Anterior cingulate cortex (tissue), 58 donors: ENCODE results near the gene CHST15.

Source experiments
- DNase-seq, 58 donors: peaks; one replicate each; lab custom pipeline; 2025; lab: John Stamatoyannopoulos, UW

Gene CHST15

DNA sequence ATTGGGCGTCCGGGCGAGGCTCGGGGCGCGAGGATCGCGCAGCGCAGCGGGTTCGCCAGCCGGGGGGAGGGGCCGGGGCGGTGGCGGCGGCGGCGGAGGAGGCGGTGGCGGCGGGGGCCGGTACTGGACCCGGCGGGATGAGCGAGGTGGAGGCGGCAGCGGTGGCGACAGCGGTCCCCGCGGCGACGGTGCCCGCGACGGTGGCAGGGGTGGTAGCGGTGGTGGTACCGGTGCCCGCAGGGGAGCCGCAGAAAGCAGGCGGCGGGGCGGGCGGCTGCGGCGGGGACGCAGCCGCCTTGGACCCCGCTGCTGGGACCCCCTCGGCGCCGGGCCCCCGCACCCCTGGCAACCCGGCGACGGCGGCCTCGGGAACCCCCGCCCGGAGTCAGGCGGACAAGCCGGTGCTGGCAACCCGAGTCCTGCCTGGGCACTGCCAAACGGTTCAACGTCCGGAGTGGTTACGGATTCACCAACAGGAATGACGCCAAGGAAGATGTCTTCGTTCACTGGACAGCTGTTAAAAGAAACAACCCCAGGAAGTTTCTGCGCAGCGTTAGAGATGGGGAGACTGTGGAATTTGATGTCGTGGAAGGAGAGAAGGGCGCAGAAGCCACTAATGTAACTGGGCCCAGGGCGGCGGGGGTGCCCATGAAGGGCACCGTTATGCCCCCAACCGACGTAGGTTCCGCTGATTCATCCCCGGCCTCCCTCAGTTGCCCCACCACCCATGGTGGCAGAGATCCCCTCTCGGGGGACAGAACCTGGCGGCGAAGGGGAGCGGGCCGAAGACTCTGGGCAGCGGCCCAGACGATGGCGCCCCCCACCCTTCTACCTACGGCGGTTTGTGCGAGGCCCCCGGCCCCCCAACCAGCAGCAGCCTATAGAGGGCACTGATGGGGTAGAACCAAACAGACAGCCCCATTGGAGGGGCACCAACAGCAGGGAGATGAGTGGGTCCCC, 101.5 kb downstream of the CHST15 start:
- DNase-seq = no peak

DNA sequence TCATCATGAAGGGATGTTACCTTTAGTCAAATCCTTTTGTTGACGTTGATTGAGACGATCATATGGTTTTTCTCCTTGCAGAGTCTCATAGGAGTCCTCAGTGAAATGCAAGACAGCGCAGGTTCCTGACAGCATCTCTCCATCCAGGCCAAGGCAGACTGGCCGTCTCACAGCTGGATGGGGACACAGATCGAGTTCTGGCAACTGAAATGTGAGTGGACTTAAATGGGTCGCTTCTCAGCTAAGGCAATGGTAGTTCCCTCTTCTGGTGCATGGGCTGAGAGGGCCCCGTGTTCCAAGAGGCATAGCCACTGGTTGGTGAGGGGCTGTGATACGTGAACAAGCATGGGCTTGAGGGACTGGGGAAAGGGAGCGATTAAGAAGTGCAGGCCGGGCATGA, 102.5 kb downstream of the CHST15 start:
- no peak for DNase-seq

DNA sequence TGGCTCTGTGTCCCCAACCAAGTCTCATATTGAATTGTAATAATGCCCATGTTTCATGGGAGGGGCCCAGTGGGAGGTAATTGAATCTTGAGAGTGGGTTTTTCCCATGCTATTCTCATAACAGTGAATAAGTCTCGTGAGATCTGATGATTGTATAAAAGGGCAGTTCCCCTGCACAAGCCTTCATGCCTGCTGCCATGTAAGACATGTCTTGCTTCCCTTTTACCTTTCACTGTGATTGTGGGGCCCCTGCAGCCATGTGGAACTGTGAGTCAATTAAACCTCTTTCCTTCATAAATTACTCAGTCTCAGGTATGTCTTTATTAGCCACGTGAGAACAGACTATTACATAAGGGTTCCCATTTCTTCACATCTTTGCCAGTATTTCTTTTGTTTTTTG, 104.7 kb downstream of the CHST15 start:
- no peak for DNase-seq

DNA sequence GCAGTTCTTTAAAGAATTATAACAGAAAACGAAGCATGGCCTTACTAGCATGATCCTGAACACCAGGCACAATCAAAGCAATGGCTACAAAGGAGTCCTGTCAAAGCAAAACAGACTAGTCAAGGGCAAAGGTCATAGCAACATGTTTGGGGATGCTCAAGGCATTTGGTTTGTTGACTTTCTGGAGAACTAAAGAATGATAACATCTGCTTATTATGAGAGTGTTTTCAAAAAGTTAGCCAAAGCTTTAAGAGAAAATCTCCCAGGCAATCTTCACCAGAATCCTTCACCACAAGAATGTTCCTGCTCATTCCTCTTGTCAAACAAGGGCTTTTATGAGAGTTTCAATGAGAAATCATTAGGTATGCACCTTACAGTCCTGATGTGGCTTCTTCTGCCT, 106.7 kb downstream of the CHST15 start:
- no peak for DNase-seq

DNA sequence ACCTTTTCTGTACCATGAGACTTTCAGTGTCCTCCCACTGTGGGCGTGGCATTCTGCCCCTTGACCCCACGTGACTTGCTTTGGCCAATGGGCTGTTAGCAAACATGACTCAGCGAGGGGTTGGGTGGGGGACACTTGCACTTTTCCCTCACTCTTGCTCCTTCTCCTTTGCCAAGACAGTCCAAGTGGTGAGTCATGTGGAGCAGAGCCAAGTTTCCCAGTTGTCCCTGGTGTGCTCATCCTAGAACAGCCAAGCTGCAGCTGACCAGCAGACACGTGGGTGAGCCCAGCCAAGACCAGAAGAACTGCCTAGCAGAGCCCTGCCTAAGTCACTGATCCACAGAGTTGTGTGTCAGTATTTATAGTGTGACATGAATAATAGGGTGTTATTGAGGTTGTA, 119.0 kb downstream of the CHST15 start:
- no peak for DNase-seq

DNA sequence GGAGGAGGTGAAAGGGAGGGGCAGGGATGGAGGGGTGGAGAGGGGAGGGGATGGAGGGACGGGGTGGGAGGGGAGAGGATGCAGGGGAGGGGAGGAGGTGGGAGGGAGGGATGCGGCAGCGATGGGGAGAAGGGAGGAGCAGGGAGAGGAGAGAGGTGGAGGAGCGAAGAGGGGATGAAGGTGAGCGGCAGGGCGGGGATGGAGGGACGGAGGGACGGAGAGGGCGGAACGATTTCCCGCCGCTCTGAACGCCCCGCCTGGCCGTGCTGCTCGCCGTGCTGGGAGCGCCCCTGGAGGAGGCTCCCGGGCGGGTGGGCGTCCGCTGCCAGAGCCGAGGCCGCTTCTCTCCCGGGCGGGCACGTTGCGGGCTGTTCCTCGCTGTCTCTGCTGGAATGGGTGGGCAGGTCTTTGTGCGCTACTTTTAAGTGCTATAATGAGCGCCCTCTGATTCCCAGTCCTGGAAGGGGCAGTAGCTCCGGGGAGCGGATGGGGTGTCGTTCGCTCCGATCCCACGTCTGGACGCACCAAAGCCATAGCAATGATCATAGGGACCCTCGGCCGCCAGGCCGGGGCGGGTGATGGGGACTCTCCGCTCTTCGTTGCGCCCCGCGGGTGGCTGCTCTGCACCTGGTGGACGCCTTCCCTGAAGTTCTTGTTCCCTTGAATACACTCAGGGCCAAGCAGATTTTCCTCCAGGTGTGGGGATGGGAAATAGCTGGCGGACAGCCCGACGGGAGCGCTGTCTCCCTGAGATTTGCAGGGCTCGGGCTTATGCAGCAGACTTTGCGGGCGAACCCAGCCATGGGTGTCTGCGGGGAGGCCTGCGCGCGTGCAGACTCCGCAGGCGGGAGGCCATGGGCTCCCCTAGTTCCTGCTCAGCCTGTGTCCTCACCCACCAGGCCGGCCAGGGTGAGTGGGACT, 120.7 kb downstream of the CHST15 start:
- no peak for DNase-seq

DNA sequence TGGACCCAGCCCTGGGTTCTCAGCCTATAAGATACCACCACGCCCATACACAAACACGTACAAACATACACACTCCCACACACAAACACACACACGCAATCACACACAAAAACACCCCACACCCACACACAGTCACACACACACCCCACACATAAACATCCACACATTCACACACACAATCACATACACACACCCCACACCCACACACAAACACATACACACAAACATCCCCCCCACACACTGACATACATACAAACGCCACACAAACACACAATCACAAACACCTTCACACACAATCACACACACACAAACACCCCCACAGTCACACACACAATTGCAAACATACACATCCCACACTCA, 122.5 kb downstream of the CHST15 start:
- DNase-seq = no peak

DNA sequence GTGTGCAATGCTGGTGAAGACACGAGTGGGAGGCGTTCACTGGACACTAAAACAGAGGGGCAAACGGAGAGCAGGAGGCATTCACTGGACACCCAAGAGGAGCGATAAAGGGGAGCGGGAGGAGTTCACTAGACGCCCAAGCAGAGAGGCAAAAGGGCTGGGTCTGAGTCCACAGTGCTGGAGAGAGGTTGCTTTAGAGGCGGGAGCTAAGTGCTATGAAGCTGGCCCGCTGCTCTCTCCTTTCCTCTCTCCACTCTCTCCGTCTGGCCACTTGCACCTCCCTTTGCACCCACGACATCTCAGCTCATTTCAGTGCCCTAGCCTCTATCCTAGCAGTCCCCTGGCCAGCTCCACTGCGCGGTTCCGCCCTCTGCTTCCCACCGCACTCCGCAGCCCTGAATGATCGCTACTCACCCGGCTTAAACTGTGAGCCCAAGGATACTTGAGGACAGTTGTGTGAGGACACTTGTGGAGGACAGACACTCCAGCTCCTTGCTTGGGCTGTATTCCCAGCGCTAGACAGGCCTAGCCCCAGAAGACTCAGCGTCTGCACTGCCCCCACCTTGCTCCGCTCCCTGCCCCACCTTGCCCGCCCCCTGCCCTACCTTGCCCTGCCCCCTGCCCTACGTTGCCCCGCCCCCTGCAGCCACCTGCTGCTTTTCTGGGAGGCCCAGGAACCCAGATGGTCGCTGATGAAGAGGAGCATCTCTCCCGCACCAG, 123.0 kb downstream of the CHST15 start:
- DNase-seq = no peak

DNA sequence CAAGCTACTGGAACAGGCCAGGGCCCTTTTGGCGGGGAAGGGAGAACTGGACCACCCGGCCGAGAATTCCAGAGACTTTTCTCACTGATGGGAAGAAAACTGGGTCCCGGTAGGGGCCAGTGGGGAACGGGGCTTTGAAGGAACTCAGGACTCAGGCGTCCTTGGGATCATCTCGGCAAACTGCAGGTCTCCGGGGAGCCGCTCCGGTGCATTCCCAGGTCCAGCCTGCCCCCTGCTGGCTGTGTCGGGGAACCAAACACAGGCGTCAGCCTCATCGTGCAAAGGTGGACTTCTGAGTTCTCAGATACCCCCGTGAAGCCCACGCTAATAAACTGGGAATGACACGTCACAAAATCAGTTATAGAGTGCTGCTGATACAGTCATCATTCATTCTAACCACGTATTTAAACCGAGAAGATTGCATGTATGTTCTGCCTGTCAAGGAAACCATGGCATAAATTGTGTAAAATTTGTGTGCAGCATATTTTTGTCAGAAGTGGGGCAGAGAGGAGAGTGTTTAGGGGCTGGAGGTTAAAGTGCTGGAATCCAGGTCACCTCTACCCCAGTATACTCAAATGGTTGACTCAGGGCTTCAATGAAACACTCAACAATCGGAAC, 125.7 kb downstream of the CHST15 start:
- DNase-seq = peak in 56 of 58 donors; percentile 14 to 86 (median 46)

DNA sequence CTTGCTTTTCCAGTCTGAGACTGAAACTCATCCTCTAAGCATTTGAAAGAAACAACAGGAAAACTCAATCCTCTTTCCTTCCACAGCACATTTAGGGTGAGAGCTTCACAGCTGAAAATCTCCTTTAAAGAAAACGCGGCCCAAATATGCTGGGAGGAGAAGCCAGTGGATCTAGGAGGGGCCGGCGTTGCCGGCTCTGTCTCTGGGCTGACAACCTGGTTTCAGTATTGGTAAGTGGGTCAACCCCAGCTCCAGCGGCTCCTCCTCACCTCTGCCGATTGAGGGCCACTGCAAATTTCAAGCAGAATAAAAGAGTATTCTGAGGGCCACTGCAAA, 126.5 kb downstream of the CHST15 start:
- peak in 1 of 58 donors; percentile 11 for DNase-seq

DNA sequence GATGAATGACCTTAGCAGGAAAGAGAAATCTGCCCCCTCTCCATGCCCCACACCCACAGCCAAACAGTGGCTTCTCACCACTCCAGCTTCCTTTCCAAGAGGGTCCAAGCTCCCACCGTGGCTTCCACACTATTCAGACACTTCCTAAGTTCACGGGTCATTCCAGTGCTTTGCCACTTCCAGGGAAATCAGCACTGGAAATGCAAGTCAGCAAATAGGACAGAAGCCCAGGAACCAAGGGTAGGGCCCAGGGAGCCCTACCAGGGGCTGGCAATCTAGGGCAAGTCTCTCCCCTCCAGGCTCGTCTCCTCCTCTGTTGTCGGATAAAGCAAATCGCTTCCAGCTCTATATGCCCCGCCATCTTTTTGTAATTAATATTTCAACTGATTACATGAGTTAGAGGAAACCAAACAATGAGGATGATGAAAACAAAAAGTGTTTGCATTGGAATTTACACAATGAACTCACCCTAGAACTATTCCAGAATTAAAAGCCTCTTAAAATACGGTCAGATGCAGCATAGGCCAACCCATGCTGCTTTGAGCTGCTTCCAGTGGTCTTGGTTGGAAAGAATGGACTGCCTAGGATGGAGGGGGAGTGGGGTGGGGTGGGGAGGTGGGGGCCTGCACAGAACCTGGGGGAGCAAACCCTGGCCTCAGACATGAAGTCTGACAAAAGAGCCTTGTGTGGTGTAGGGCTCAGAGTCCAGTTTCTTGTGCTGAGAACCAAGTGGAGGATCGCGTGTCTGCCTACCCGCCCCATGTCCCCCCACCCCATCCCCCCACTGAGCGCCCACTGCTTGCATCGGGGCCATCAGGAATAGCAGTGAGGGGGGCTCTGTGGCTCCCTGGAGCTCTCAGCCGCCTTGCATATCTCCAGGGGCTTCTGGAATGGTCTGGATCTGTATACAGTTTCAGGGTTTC, 127.2 kb downstream of the CHST15 start:
- no peak for DNase-seq

DNA sequence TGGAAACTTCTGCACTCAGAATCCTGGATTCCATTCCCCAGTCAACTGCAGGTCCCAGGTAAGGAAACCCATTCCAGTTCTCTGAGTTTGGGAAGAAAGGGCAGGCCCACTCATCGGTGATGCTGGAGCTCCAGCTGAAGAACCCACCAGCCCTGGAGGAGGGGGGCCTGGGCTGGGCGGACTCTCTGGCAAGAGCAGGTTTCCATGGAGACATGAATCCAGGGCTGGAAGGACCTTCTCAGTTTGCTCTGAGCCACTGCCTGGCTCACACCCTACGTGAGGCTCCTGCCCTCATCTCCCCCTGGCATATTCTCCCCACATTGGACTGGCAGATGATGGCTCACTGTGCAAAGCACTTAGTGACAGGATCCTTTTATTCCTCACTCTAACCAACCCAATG, 128.4 kb downstream of the CHST15 start:
- DNase-seq = no peak

DNA sequence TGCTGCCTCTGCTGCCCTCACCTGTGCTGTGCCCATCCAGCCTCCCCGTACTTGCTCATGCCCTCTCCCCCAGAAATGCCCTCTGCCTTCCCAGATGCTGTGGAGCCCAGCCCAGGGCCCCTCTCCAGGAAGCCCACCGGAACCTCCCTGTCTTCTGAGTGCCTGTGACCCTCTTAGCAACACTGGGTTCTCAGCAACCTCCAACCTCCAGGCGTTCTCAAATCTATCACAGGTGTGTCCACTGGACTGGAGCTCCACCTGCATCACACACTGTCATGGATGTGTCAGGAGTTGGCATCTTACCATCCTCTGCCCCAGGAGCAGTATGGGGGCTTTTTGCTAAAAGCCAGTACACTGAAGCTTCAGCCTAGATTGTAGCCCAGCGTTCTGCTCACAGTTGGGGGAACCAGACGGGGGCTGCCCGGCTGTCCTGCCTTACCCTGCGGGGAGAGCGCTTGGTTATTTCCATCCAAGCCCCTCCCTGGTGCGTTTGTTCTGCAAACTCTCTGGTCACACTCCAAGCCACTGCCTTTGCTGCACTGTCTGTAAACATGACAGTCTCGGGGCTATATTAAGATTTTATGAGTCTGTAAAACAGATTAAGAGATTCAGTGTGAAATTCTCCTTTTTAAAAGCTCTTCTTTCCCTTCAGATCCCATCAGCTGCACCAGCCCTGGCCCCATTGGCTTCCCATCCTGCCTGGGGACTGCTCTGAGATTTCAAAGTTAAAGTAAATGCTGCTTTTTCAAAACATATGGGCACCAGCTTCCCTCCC, 130.5 kb downstream of the CHST15 start:
- no peak for DNase-seq

DNA sequence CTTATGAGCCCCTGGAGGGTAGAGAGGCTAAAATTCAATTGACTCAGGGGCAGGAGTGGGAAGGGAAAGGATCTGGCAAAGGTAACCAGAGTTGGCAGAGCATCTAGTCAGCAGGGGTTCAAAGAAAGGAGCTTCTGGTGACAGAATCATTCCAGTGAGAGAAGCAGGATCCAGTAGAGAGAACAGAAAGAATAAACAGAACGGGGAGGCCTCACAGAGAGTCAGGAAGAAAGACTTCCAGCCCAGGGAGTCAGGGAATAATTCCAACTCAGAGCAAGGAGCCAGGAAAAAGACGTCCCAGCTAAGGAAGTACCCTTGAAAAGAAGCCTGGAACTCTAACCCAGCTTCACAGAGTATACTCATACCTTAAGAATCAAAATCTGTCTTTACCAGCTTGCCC, 135.2 kb downstream of the CHST15 start:
- no peak for DNase-seq
